Esophagus squamous epithelium (tissue), 4 donors: ENCODE results near the gene SLC7A7.

Experiments
- CTCF ChIP-seq, 6 experiments: fragments of 450-650 bp in 4 of 6; fragments of 200-600 bp in 2 of 6; sonication (generic) in 2 of 6; IDR thresholded peaks; one replicate each; pipeline ENCODE4 v1.5.1; 2016 to 2019; ENCODE audit warnings: antibody characterized with exemption in 6 of 6, mild to moderate bottlenecking in 4 of 6, moderate library complexity in 4 of 6
- POLR2A ChIP-seq, 4 donors: fragments of 450-650 bp; IDR thresholded peaks; one replicate each; pipeline ENCODE4 v1.6.1; 2017; ENCODE audit warnings: antibody characterized with exemption in 4 of 4, mild to moderate bottlenecking in 4 of 4, moderate library complexity in 3 of 4

- TF ChIP-seq CTCF (IDR thresholded peaks at IDR 0.05) = no peak
- TF ChIP-seq POLR2A (IDR thresholded peaks at IDR 0.05) = no peak
Measured at GRCh38 chr14:22848351-22849164, 33.3 kb upstream of the SLC7A7 start.
